Chondrocyte (in vitro differentiated cells): ENCODE results near the gene KIFC3. TPM values are rescaled to one million over a fixed set of nuclear protein-coding genes. Genes with fewer than 3 reads are reported as not detected.
A peak's percentile ranks its signal among the peaks of the same experiment; 100 is the strongest.
"Not testable (repeated sequence)": the region's sequence is repeated elsewhere in the genome, so short reads cannot be mapped to it uniquely, and the experiment has no call there.

Experiments used
- DNase-seq: peaks from one replicate; pipeline ENCODE4 v3.0.0; 2021; ENCODE audit warnings: mixed read lengths, low spot score
- H3K27ac Mint-ChIP-seq: one replicate; pipeline ENCODE4 v1.8.0; 2021; ENCODE audit warnings: mild to moderate bottlenecking, moderate library complexity, mixed read lengths; ENCODE audit not compliant: unreplicated experiment
- H3K27me3 Mint-ChIP-seq: 2 replicates; pipeline ENCODE4 v1.8.0; 2021; ENCODE audit warnings: low read depth, mixed read lengths
- H3K36me3 Mint-ChIP-seq: 2 replicates; pipeline ENCODE4 v1.8.0; 2021; ENCODE audit warnings: low read depth, mixed read lengths
- H3K4me1 Mint-ChIP-seq: 2 replicates; pipeline ENCODE4 v1.8.0; 2021; ENCODE audit warnings: low read depth, mild to moderate bottlenecking, mixed read lengths
- H3K4me3 Mint-ChIP-seq: one replicate; pipeline ENCODE4 v1.8.0; 2021; ENCODE audit warnings: mild to moderate bottlenecking, moderate library complexity, mixed read lengths; ENCODE audit not compliant: unreplicated experiment
- H3K9me3 Mint-ChIP-seq: 2 replicates; pipeline ENCODE4 v1.8.0; 2021; ENCODE audit warnings: low read depth, mixed read lengths
- CTCF ChIP-seq: fragments of 200-600 bp; sonication (generic); IDR thresholded peaks from 2 replicates; pipeline ENCODE4 v1.5.0; 2021; ENCODE audit warnings: antibody characterized with exemption, mild to moderate bottlenecking, moderate library complexity
- long read RNA-seq: library from polyadenylated mRNA; stranded (forward); transcript quantifications from one replicate; pipeline ENCODE4 v2.0.0, GENCODE V29; 2021
- total RNA-seq: library from RNA; stranded (reverse); gene quantifications from 3 replicates; pipeline ENCODE4 v1.2.1, GENCODE V29; 2021

Gene KIFC3, protein sequence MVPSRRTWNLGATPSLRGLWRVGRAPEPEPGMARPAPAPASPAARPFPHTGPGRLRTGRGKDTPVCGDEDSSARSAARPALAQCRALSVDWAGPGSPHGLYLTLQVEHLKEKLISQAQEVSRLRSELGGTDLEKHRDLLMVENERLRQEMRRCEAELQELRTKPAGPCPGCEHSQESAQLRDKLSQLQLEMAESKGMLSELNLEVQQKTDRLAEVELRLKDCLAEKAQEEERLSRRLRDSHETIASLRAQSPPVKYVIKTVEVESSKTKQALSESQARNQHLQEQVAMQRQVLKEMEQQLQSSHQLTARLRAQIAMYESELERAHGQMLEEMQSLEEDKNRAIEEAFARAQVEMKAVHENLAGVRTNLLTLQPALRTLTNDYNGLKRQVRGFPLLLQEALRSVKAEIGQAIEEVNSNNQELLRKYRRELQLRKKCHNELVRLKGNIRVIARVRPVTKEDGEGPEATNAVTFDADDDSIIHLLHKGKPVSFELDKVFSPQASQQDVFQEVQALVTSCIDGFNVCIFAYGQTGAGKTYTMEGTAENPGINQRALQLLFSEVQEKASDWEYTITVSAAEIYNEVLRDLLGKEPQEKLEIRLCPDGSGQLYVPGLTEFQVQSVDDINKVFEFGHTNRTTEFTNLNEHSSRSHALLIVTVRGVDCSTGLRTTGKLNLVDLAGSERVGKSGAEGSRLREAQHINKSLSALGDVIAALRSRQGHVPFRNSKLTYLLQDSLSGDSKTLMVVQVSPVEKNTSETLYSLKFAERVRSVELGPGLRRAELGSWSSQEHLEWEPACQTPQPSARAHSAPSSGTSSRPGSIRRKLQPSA
- 74.4 to 135 TPM (median 75.6 TPM) in 3 replicates for total RNA-seq
- long read RNA-seq, transcript KIFC3-201 (19 exons, 3,427 nt) = minor isoform, 8 of 335 reads
- long read RNA-seq, transcript KIFC3-203 (20 exons, 3,379 nt) = major isoform, 175 of 335 reads
- long read RNA-seq, partial matches to known transcripts = 32 of 335 reads
- long read RNA-seq, other reads (novel, unspliced or antisense) = 120 of 335 reads

DNA sequence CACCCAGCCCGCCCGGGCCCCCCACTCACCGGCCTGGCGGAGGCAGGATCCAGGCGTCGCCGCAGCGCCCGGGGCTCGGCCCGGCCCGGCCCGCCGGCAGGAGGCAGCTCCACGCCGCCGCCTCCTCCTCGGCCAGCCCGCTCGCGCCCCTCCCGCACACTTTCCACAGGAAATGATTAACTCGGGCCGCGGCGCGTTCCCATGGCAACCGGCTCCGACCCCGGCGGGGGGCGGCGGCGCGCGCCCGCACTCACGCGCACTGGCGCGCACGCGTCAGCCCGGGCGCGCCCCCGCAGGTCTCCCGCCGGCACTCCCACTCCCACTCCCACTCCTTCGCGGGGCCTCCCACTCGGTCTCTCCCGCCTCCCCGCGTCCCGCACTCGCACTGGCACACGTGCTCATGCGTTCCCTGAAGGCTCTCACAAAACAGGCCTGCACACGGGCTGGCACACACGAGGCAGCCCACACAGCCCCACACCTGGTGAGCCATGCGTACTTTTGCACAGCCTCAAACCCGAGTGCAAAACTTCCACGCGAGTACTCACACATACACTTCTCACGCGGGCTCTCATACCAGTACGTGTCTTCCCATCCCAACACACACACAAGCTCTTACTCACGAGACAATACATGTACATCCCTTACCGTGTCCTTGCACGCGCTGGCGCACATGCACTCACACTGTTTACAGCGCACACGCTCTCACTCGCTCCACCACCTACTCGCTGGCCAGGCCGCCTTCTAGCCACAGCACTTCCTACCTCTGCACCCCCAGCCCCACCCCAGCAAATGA is at the start of gene KIFC3:
KIFC3 (minus strand) TSS at position 151 of the 793 bp plus-strand sequence. CDS start 4,248 bp downstream, outside the sequence.
- Mint-ChIP-seq H3K36me3 (no peaks in the 10 kb centered on the region), H3K4me1 (peaks cover 72% of the 10 kb centered on the region), H3K27me3 (no peaks in the 10 kb centered on the region), H3K27ac (peak within 1 kb of the TSS; percentile 96), H3K4me3 (peak within 1 kb of the TSS; percentile 85), H3K9me3 (no peaks in the 10 kb centered on the region)
- DNase-seq = no peak
- peak; percentile 52 for TF ChIP-seq CTCF

DNA sequence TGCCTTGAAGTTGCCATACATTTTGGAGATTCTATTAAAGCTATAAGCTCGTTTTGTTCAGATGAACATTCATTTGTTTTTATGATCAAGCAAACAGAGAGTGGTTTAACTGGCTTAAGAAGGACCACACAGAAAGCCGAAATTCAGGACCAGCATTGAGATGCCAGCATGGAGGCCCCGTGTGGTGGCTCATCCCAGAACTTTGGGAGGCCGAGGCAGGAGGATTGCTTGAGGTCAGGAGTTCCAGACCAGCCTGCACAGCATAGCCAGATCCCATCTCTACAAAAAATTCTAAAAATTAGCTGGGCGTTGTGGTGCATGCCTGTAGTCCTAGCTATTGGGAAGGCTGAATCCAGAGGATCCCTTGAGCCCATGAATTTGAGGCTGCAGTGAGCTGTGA is 45.9 kb upstream of the KIFC3 start:
- DNase-seq = no peak
- no peaks in the 10 kb centered on the region for H3K27me3 Mint-ChIP-seq
- no peak overlapping the region for H3K4me3 Mint-ChIP-seq
- no peaks in the 10 kb centered on the region for H3K36me3 Mint-ChIP-seq
- peaks cover 28% of the 10 kb centered on the region for H3K4me1 Mint-ChIP-seq
- TF ChIP-seq CTCF = no peak
- no peak overlapping the region for H3K27ac Mint-ChIP-seq
- no peaks in the 10 kb centered on the region for H3K9me3 Mint-ChIP-seq

GRCh38 chr16:57846931-57847330 is 44.6 kb upstream of the KIFC3 start:
- not testable (repeated sequence) for H3K9me3 Mint-ChIP-seq, H3K27ac Mint-ChIP-seq, H3K36me3 Mint-ChIP-seq, H3K4me3 Mint-ChIP-seq, DNase-seq, H3K27me3 Mint-ChIP-seq
- peaks cover 39% of the 10 kb centered on the region for H3K4me1 Mint-ChIP-seq

DNA sequence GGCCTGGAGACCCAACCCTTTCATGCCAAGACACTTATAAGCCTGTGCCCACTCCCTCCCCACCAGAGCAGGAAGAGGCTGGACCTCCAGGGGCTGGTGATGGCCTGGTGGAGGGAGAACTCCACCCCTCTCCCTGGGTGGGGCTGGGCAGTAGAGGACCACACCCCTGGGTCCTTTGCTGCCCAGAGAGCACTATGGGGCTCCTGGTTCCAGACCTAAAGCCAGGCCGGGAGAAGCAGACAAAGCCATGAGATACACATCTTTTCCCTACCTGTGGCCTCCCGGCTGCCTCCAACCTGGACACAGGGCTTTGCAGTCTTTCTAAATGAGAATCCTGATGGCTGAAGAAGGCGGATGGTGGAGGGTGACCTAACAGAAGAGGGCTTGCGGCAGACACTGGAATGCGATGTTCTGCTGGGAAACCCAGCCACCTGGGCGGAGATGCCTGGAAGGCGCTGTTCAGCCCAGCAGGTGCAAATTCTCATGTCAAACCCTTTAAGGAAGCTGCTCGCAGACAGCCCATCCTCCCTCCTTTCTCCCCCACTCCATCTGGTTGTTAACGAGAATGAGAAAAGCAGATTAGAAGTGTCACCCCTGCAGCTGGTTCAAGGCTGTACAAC is 43.9 kb upstream of the KIFC3 start:
- no peaks in the 10 kb centered on the region for H3K36me3 Mint-ChIP-seq

More for the DNA sequence above, 43.9 kb upstream of the KIFC3 start:
- Mint-ChIP-seq H3K9me3 (no peaks in the 10 kb centered on the region), H3K4me3 (no peak overlapping the region), H3K27me3 (no peaks in the 10 kb centered on the region), H3K4me1 (peaks cover 47% of the 10 kb centered on the region), H3K27ac (no peak overlapping the region)
- no peak for TF ChIP-seq CTCF
- DNase-seq = no peak
